Activated T-helper 2 cell treated with anti-CD3 and anti-CD28 coated beads, Interferon-gamma antibody, Interleukin-2, Interleukin-4, amounts not matched to agents 10 μg/mL and 5 μg/mL and 100 μg/mL, durations not matched to agents 14 hours and 24 hours and 36 hours (primary cell): ENCODE data around the gene ARHGAP8. TPM values are rescaled to one million over a fixed set of nuclear protein-coding genes. Genes with fewer than 3 reads are reported as not detected.

Experiments used
- DNase-seq: peaks from one replicate; pipeline ENCODE4 v3.0.0; 2021; ENCODE audit warnings: low spot score
- H3K27ac Mint-ChIP-seq: one replicate; pipeline ENCODE4 v1.8.0; 2021; ENCODE audit warnings: mixed read lengths
- H3K27me3 Mint-ChIP-seq: one replicate; pipeline ENCODE4 v1.8.0; 2021; ENCODE audit warnings: low read depth, mixed read lengths
- H3K36me3 Mint-ChIP-seq: one replicate; pipeline ENCODE4 v1.8.0; 2021; ENCODE audit warnings: low read depth, mixed read lengths
- H3K4me1 Mint-ChIP-seq: one replicate; pipeline ENCODE4 v1.8.0; 2021; ENCODE audit warnings: low read depth, mixed read lengths
- H3K4me3 Mint-ChIP-seq: one replicate; pipeline ENCODE4 v1.8.0; 2021; ENCODE audit warnings: low read depth, mild to moderate bottlenecking, moderate library complexity, mixed read lengths
- H3K9me3 Mint-ChIP-seq: one replicate; pipeline ENCODE4 v1.8.0; 2021; ENCODE audit warnings: mixed read lengths
- intact Hi-C: fragments of 100-400 bp; cut with micrococcal nuclease; formaldehyde crosslinking; loops from one replicate; pipeline ENCODE4 v1.15.1; 2023
- total RNA-seq: library from RNA; stranded (reverse); gene quantifications from 2 replicates; pipeline ENCODE4 v1.2.3, GENCODE V29; 2022

The ARHGAP8 gene
- total RNA-seq, 1 donor from 2014 or later, result 0.30 TPM

DNA sequence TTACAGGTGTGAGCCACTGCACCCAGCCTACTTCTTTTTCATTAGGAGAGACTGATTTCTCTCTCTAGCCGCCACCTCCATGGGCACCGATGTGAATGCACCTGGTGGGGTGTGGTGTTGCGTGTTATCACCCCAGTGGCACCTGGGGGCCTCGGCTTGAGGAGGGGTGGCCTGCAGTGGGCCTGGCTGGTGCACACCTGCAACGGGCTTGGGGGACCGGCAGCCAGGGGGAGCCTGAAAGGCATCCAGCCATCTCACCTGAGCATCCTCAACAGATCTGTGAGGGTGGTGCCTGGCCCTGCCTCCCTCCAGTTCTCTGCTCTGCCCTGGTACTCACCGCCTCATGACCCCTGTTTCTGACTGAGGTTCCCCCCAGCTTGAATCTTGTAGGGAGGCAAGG, 108.9 kb downstream of the ARHGAP8 start:
- no peaks in the 10 kb centered on the region for H3K27me3 Mint-ChIP-seq
- H3K4me1 Mint-ChIP-seq, result no peaks in the 10 kb centered on the region
- H3K36me3 Mint-ChIP-seq, result no peaks in the 10 kb centered on the region
- H3K9me3 Mint-ChIP-seq, result no peaks in the 10 kb centered on the region
- H3K27ac Mint-ChIP-seq, result no peak overlapping the region
- intact Hi-C loops, result no loop called here
- no peak overlapping the region for H3K4me3 Mint-ChIP-seq
- no peak for DNase-seq

DNA sequence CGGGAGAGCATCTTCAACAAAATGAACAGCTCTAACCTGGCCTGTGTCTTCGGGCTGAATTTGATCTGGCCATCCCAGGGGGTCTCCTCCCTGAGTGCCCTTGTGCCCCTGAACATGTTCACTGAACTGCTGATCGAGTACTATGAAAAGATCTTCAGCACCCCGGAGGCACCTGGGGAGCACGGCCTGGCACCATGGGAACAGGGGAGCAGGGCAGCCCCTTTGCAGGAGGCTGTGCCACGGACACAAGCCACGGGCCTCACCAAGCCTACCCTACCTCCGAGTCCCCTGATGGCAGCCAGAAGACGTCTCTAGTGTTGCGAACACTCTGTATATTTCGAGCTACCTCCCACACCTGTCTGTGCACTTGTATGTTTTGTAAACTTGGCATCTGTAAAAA, 109.9 kb downstream of the ARHGAP8 start:
- Mint-ChIP-seq H3K9me3 (no peaks in the 10 kb centered on the region), H3K4me1 (no peaks in the 10 kb centered on the region)

GRCh38 chr22:44862981-44863860, 110.8 kb downstream of the ARHGAP8 start:
- no peak overlapping the region for H3K4me3 Mint-ChIP-seq
- H3K27ac Mint-ChIP-seq, result no peak overlapping the region
- no peaks in the 10 kb centered on the region for H3K27me3 Mint-ChIP-seq
- H3K4me1 Mint-ChIP-seq, result no peaks in the 10 kb centered on the region
- DNase-seq, result no peak
- no peaks in the 10 kb centered on the region for H3K9me3 Mint-ChIP-seq
- intact Hi-C loops, result no loop called here
- no peaks in the 10 kb centered on the region for H3K36me3 Mint-ChIP-seq

More for the DNA sequence above, 109.9 kb downstream of the ARHGAP8 start:
- no peak overlapping the region for H3K27ac Mint-ChIP-seq
- no peaks in the 10 kb centered on the region for H3K36me3 Mint-ChIP-seq
- intact Hi-C loops, result no loop called here
- no peak overlapping the region for H3K4me3 Mint-ChIP-seq
- H3K27me3 Mint-ChIP-seq, result no peaks in the 10 kb centered on the region
- DNase-seq, result no peak

DNA sequence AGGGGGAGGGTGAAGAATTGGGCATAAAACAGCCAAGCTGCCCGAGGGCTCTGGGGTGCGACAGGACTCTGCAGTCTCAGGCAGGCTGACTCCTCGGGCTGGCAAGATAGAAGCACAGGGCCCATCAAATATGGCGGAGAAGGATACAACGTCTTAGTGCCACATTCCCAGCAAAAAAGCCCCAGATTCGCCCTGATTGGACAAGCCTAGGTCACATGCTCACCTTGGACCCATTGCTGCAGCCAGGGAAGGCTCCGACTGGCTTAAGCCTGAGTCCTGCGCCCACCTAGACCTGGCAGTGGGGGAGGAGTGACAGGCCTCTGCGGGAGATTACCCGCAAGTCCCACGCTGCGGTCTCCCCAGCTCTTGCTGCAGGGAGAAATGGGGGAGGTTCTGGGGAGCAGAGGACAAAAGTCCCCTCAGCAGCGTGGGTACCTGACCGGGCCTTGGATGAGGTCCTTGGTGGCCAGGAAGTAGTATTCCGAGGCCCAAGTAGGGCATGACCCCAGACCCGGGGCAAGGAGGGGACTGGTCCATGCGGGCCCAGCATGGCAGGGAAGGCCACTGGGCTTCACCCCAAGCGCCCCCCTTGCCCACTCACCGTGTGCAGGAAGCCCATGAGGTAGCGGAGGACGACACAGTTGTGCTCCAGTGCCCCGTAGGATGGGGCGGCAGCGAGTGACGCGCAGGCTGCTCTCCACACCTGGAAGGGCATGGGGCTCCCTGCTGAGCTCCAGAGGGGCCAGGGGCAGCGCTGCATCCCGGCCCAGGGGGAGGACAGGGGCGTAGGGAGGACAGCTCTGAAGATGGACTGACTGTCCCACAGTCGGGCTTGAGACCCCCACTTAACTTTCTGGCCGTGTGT, 113.0 kb downstream of the ARHGAP8 start:
- Mint-ChIP-seq H3K27ac (no peak overlapping the region), H3K27me3 (no peaks in the 10 kb centered on the region), H3K36me3 (no peaks in the 10 kb centered on the region), H3K4me1 (no peaks in the 10 kb centered on the region), H3K9me3 (no peaks in the 10 kb centered on the region), H3K4me3 (no peak overlapping the region)
- intact Hi-C loops, result no loop called here
- DNase-seq, result no peak

- intact Hi-C loops, result no loop called here
- Mint-ChIP-seq H3K27ac (no peak overlapping the region), H3K27me3 (no peaks in the 10 kb centered on the region), H3K4me3 (no peak overlapping the region), H3K36me3 (no peaks in the 10 kb centered on the region), H3K4me1 (no peaks in the 10 kb centered on the region), H3K9me3 (no peaks in the 10 kb centered on the region)
- no peak for DNase-seq
These were observed 116.8 kb downstream of the ARHGAP8 start for GRCh38 chr22:44869196-44869595.

DNA sequence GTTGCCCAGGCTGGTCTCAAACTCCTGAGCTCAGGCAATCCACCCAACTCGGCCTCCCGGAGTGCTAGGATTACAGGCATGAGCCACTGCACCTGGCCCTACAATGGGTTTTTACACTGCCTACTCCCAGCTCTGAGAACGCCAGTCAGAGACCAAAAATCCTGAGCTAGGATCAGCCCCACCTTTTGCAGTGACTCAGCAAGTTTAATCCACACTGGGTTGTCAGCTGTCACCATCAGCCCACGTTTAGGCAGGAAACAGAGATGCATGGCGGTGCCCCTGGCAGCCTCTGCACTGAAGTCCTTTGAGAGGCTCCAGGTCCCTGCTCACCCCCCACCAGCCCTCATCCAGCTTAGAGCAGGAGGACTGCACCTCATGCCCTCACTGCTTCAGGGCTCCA, 117.6 kb downstream of the ARHGAP8 start:
- Mint-ChIP-seq H3K4me3 (no peak overlapping the region), H3K9me3 (no peaks in the 10 kb centered on the region), H3K36me3 (no peaks in the 10 kb centered on the region), H3K27me3 (no peaks in the 10 kb centered on the region), H3K27ac (no peak overlapping the region), H3K4me1 (no peaks in the 10 kb centered on the region)
- no peak for DNase-seq
- intact Hi-C loops, result no loop called here

DNA sequence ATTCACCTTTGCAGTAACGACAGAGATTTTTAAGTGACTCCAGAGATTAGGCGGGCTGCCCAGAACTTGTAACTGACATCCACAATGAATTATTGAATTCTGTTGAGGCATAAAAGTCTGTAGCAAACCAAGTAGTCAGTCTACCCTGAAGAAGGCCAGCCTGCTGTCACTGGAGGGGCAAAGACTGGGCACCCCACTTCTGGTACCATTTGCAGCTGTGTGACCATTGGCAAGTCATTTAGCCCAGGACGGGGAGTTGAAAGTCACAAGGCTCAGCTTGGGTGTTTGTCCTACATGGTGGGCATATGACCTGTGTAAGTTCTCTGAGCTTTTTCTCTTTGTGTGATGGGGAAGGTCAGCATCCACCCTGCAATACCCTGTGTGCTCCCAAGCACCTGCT, 119.4 kb downstream of the ARHGAP8 start:
- no peaks in the 10 kb centered on the region for H3K36me3 Mint-ChIP-seq
- no peaks in the 10 kb centered on the region for H3K27me3 Mint-ChIP-seq
- H3K9me3 Mint-ChIP-seq, result no peaks in the 10 kb centered on the region
- H3K27ac Mint-ChIP-seq, result no peak overlapping the region
- H3K4me3 Mint-ChIP-seq, result no peak overlapping the region
- DNase-seq, result no peak
- H3K4me1 Mint-ChIP-seq, result no peaks in the 10 kb centered on the region
- intact Hi-C loops, result no loop called here

GRCh38 chr22:44876921-44877320, 124.5 kb downstream of the ARHGAP8 start:
- no peaks in the 10 kb centered on the region for H3K36me3 Mint-ChIP-seq
- intact Hi-C loops, result no loop called here
- no peak overlapping the region for H3K4me3 Mint-ChIP-seq
- no peaks in the 10 kb centered on the region for H3K27me3 Mint-ChIP-seq
- H3K4me1 Mint-ChIP-seq, result no peaks in the 10 kb centered on the region
- no peaks in the 10 kb centered on the region for H3K9me3 Mint-ChIP-seq
- DNase-seq, result no peak
- H3K27ac Mint-ChIP-seq, result no peak overlapping the region

GRCh38 chr22:44878483-44879300, 126.3 kb downstream of the ARHGAP8 start:
- intact Hi-C loops, result no loop called here
- Mint-ChIP-seq H3K9me3 (no peaks in the 10 kb centered on the region), H3K36me3 (no peaks in the 10 kb centered on the region), H3K4me1 (no peaks in the 10 kb centered on the region), H3K27me3 (no peaks in the 10 kb centered on the region), H3K4me3 (no peak overlapping the region), H3K27ac (no peak overlapping the region)
- DNase-seq, result no peak

GRCh38 chr22:44879301-44879680, 126.9 kb downstream of the ARHGAP8 start:
- Mint-ChIP-seq H3K27ac (no peak overlapping the region), H3K4me1 (no peaks in the 10 kb centered on the region), H3K27me3 (no peaks in the 10 kb centered on the region), H3K9me3 (no peaks in the 10 kb centered on the region), H3K36me3 (no peaks in the 10 kb centered on the region), H3K4me3 (no peak overlapping the region)
- intact Hi-C loops, result no loop called here
- DNase-seq, result no peak

DNA sequence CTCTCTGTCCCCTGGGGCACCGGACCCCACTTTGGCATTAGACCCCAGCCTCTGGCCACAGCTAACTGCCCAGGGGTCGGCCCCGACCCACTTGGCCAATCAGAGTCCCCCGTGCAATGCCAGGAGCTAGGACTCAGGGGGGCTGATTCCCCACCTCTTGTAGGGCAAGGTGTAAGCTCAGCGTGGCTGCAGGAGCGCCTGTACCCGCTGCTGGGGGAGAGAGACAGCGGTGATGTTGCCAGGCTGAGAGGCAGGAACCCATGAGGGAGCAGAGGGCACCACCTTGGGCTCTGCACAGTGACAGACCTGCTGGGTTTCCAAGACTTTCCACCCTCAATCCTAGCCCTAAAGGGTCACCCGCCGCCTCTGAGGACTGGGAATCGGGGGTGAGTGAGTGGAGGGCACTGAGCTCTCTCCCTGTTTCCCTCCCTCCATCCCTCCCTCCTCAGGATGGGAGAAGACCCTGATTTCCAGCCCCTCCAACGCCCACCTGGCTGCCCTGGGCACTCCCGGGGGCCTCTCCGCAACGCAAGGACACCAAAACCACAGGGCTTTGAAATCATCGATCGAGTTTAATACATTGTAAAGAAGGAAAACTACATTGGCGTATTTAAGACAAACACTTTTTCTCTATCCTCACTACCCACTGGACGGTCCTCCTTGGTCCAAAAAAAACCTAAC, 128.4 kb downstream of the ARHGAP8 start:
- no peak for DNase-seq
- no peaks in the 10 kb centered on the region for H3K27me3 Mint-ChIP-seq
- no peak overlapping the region for H3K4me3 Mint-ChIP-seq
- H3K4me1 Mint-ChIP-seq, result no peaks in the 10 kb centered on the region
- H3K9me3 Mint-ChIP-seq, result no peaks in the 10 kb centered on the region
- intact Hi-C loops, result no loop called here
- no peaks in the 10 kb centered on the region for H3K36me3 Mint-ChIP-seq
- no peak overlapping the region for H3K27ac Mint-ChIP-seq

GRCh38 chr22:44881624-44882023, 129.2 kb downstream of the ARHGAP8 start:
- no peaks in the 10 kb centered on the region for H3K4me1 Mint-ChIP-seq
- intact Hi-C loops, result no loop called here
- no peaks in the 10 kb centered on the region for H3K9me3 Mint-ChIP-seq
- no peak overlapping the region for H3K27ac Mint-ChIP-seq
- no peak overlapping the region for H3K4me3 Mint-ChIP-seq
- H3K36me3 Mint-ChIP-seq, result no peaks in the 10 kb centered on the region
- DNase-seq, result no peak
- H3K27me3 Mint-ChIP-seq, result no peaks in the 10 kb centered on the region
